ENCODE results near the gene CHST8.

CHST8 gene

DNA sequence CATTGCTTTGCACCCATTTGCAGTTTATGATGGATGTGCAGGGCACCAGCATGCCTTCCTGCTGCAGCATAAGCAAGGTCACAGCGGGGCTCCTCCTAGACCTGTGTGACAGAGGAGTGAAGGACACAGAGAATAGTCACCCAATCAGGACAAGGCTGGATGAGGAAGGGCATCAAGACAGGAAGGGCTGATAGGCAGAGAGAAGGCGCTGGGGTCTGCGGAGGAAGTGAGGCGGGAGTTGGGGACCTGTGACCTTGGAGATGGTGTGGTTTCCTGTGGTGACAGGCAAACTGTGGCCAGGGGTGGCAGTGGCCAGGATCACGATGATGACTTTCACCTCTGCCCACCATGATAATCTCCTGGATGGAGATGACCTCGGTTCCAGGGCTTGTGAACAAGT, 158.5 kb downstream of the CHST8 start:
- TF ChIP-seq, protein P1, sequence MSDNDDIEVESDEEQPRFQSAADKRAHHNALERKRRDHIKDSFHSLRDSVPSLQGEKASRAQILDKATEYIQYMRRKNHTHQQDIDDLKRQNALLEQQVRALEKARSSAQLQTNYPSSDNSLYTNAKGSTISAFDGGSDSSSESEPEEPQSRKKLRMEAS (IDR thresholded peaks at IDR 0.05) = no peak
- TF ChIP-seq TEAD4 (IDR thresholded peaks at IDR 0.05) = no peak
- no peak for TF ChIP-seq EGR1 (IDR thresholded peaks at IDR 0.05)
- TF ChIP-seq FOXM1 (IDR thresholded peaks at IDR 0.05; ENCODE audit: borderline replicate concordance, low read depth) = no peak
- TF ChIP-seq TCF12 (IDR thresholded peaks at IDR 0.05; ENCODE audit: low read depth) = no peak
- no peak for TF ChIP-seq USF1 (IDR thresholded peaks at IDR 0.05)
- TF ChIP-seq NFIC (IDR thresholded peaks at IDR 0.05) = no peak
- no peak for TF ChIP-seq ZBTB7A (IDR thresholded peaks at IDR 0.05; ENCODE audit: low read depth)
- no peak for TF ChIP-seq CREB1 (IDR thresholded peaks at IDR 0.05; ENCODE audit: low read depth)
- no peak for TF ChIP-seq EP300 (IDR thresholded peaks at IDR 0.05; ENCODE audit: borderline replicate concordance)
- TF ChIP-seq YY1 (IDR thresholded peaks at IDR 0.05; ENCODE audit: low read depth) = no peak
- no peak for TF ChIP-seq CEBPB (IDR thresholded peaks at IDR 0.05)
- no peak for TF ChIP-seq REST (IDR thresholded peaks at IDR 0.05; ENCODE audit: low read depth)
- TF ChIP-seq RAD21 (IDR thresholded peaks at IDR 0.05; ENCODE audit: low read depth) = no peak
- TF ChIP-seq TAF1 (IDR thresholded peaks at IDR 0.05; ENCODE audit: low read depth) = no peak

DNA sequence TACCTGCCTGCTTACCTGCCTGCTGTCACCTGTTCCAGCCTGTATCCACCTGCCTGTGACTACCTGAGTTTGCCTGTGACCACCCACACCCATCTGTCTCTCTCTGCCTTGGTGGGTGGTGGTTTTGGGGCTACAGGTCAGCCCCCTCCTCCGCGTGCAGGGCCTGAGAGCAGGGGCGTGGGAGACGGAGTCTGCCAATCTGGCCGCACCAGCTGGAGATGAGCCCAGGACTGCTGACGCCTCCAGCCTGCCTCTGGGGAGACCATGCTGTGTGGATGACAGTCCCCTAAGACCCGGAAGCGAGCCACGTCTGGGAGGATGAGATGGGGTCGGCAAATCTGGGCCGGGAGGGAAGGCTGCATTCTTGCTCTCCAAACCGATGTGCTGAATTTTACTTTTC, 159.0 kb downstream of the CHST8 start:
- TF ChIP-seq YY1 (IDR thresholded peaks at IDR 0.05; ENCODE audit: low read depth) = no peak
- no peak for TF ChIP-seq RAD21 (IDR thresholded peaks at IDR 0.05; ENCODE audit: low read depth)
- TF ChIP-seq FOXM1 (IDR thresholded peaks at IDR 0.05; ENCODE audit: borderline replicate concordance, low read depth) = no peak
- TF ChIP-seq EP300 (IDR thresholded peaks at IDR 0.05; ENCODE audit: borderline replicate concordance) = no peak
- TF ChIP-seq CREB1 (IDR thresholded peaks at IDR 0.05; ENCODE audit: low read depth) = no peak
- no peak for TF ChIP-seq TEAD4 (IDR thresholded peaks at IDR 0.05)
- TF ChIP-seq, protein P1 (IDR thresholded peaks at IDR 0.05) = no peak
- no peak for TF ChIP-seq REST (IDR thresholded peaks at IDR 0.05; ENCODE audit: low read depth)
- TF ChIP-seq NFIC (IDR thresholded peaks at IDR 0.05) = no peak
- TF ChIP-seq CEBPB (IDR thresholded peaks at IDR 0.05) = no peak
- TF ChIP-seq EGR1 (IDR thresholded peaks at IDR 0.05) = no peak
- TF ChIP-seq TAF1 (IDR thresholded peaks at IDR 0.05; ENCODE audit: low read depth) = no peak
- no peak for TF ChIP-seq ZBTB7A (IDR thresholded peaks at IDR 0.05; ENCODE audit: low read depth)
- TF ChIP-seq USF1 (IDR thresholded peaks at IDR 0.05) = no peak
- no peak for TF ChIP-seq TCF12 (IDR thresholded peaks at IDR 0.05; ENCODE audit: low read depth)

- TF ChIP-seq FOXM1 (IDR thresholded peaks at IDR 0.05; ENCODE audit: borderline replicate concordance, low read depth) = no peak
- no peak for TF ChIP-seq EGR1 (IDR thresholded peaks at IDR 0.05)
- TF ChIP-seq REST (IDR thresholded peaks at IDR 0.05; ENCODE audit: low read depth) = no peak
- no peak for TF ChIP-seq YY1 (IDR thresholded peaks at IDR 0.05; ENCODE audit: low read depth)
- no peak for TF ChIP-seq CEBPB (IDR thresholded peaks at IDR 0.05)
- TF ChIP-seq EP300 (IDR thresholded peaks at IDR 0.05; ENCODE audit: borderline replicate concordance) = no peak
- TF ChIP-seq CREB1 (IDR thresholded peaks at IDR 0.05; ENCODE audit: low read depth) = no peak
- TF ChIP-seq, protein P1 (IDR thresholded peaks at IDR 0.05) = no peak
- TF ChIP-seq ZBTB7A (IDR thresholded peaks at IDR 0.05; ENCODE audit: low read depth) = no peak
- no peak for TF ChIP-seq TAF1 (IDR thresholded peaks at IDR 0.05; ENCODE audit: low read depth)
- TF ChIP-seq NFIC (IDR thresholded peaks at IDR 0.05) = no peak
- TF ChIP-seq RAD21 (IDR thresholded peaks at IDR 0.05; ENCODE audit: low read depth) = no peak
- no peak for TF ChIP-seq TCF12 (IDR thresholded peaks at IDR 0.05; ENCODE audit: low read depth)
- TF ChIP-seq USF1 (IDR thresholded peaks at IDR 0.05) = no peak
- TF ChIP-seq TEAD4 (IDR thresholded peaks at IDR 0.05) = no peak
Observed at GRCh38 chr19:33781415-33781935, 159.7 kb downstream of the CHST8 start.
